Measurements from ENCODE around the gene ADAM29.

The ADAM29 gene

DNA sequence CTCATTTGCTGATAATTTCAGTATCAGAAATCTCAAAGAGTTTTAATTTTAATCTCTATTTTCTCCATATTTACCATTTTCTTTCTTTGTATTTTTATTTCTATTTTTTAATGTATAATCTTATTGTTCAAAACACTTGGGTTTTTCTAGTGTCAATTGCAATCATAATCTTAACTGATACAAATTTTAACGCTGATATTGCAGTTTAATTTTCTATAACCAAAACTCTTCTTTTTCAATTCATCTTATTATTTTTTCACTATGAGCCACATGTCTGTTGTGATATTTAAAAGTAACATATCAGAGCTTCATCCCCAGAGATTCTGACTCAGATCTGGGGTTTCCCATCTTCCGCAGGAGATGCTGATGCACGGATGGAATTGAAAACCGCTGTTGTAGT is 16.2 kb downstream of the ADAM29 start:
- Histone ChIP-seq H3K4me2 (ENCODE audit: low read depth, low read length, poor library complexity, severe bottlenecking) (peak overlapping the region; percentile 72), H3K4me3 (ENCODE audit: insufficient read depth, low read length, poor library complexity, severe bottlenecking) (no peak overlapping the region), H3K9me3 (ENCODE audit: insufficient read depth, low read length) (peaks cover 7% of the 10 kb centered on the region; the same call in 1 of the 2 replicates), H3K27ac (ENCODE audit: low read depth, low read length) (peak overlapping the region; percentile 100), H3F3A (ENCODE audit: insufficient read depth) (peaks cover 39% of the 10 kb centered on the region), H2AFZ (ENCODE audit: low read depth, low read length, severe bottlenecking) (no peak overlapping the region), H3K79me2 (ENCODE audit: insufficient read depth, low read length) (no peaks in the 10 kb centered on the region), H3K36me3 (ENCODE audit: low read length) (no peaks in the 10 kb centered on the region; the same call in 1 of the 2 replicates), H3K27me3 (ENCODE audit: low read length) (no peaks in the 10 kb centered on the region), H4K20me1 (ENCODE audit: low read depth, low read length) (no peaks in the 10 kb centered on the region), H3K9me2 (replicated peaks; ENCODE audit: insufficient read depth, low read length) (no peaks in the 10 kb centered on the region), H3K9ac (ENCODE audit: low read length) (peak overlapping the region; percentile 58)
- TF ChIP-seq EZH2phosphoT487 (conservative IDR thresholded peaks at IDR 0.05; ENCODE audit: low read length) (no peak), CTCF (IDR thresholded peaks at IDR 0.05; ENCODE audit: insufficient read depth, low read length, poor library complexity, severe bottlenecking) (no peak)

GRCh38 chr4:174935607-174936006 is 17.4 kb downstream of the ADAM29 start:
- Histone ChIP-seq H3K9me2 (replicated peaks; ENCODE audit: insufficient read depth, low read length) (no peaks in the 10 kb centered on the region), H3K27me3 (ENCODE audit: low read length) (no peaks in the 10 kb centered on the region), H3F3A (ENCODE audit: insufficient read depth) (peaks cover 40% of the 10 kb centered on the region), H3K36me3 (ENCODE audit: low read length) (no peaks in the 10 kb centered on the region; the same call in 1 of the 2 replicates), H3K4me2 (ENCODE audit: low read depth, low read length, poor library complexity, severe bottlenecking) (peak overlapping the region; percentile 72), H3K9ac (ENCODE audit: low read length) (peak overlapping the region; percentile 58), H4K20me1 (ENCODE audit: low read depth, low read length) (no peaks in the 10 kb centered on the region), H3K27ac (ENCODE audit: low read depth, low read length) (peak overlapping the region; percentile 100), H3K4me3 (ENCODE audit: insufficient read depth, low read length, poor library complexity, severe bottlenecking) (peak overlapping the region; percentile 36), H3K9me3 (ENCODE audit: insufficient read depth, low read length) (peaks cover 7% of the 10 kb centered on the region; the same call in 1 of the 2 replicates), H2AFZ (ENCODE audit: low read depth, low read length, severe bottlenecking) (no peak overlapping the region), H3K79me2 (ENCODE audit: insufficient read depth, low read length) (no peaks in the 10 kb centered on the region)
- TF ChIP-seq CTCF (IDR thresholded peaks at IDR 0.05; ENCODE audit: insufficient read depth, low read length, poor library complexity, severe bottlenecking) (no peak), EZH2phosphoT487 (conservative IDR thresholded peaks at IDR 0.05; ENCODE audit: low read length) (no peak)

DNA sequence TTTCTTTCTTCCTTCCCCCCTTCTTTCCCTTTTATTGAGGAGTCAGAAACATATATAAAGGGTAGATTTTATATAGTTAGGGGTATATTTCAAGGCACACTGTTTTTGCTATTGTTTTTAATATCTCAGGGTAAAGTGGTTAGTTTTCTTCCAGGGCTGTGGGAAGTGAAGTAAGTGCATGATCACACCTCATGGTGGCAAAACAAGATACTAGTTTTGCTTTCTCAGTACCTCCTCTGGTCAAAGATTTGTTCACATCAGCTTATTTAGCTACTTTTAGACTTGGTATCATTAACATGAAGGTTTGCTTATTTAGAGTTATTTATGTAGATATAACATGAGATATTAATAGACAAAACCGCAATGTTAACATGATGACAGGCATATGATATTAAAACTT is 21.8 kb downstream of the ADAM29 start:
- peak overlapping the region; percentile 100 for H3K27ac ChIP-seq (ENCODE audit: low read depth, low read length)
- H3K4me3 ChIP-seq (ENCODE audit: insufficient read depth, low read length, poor library complexity, severe bottlenecking) = no peak overlapping the region
- H3K9me3 ChIP-seq (ENCODE audit: insufficient read depth, low read length) = peaks cover 15% of the 10 kb centered on the region; the same call in 1 of the 2 replicates
- H3K27me3 ChIP-seq (ENCODE audit: low read length) = no peaks in the 10 kb centered on the region
- peaks cover 36% of the 10 kb centered on the region for H3F3A ChIP-seq (ENCODE audit: insufficient read depth)
- H3K9me2 ChIP-seq (replicated peaks; ENCODE audit: insufficient read depth, low read length) = no peaks in the 10 kb centered on the region
- no peak for TF ChIP-seq CTCF (IDR thresholded peaks at IDR 0.05; ENCODE audit: insufficient read depth, low read length, poor library complexity, severe bottlenecking)
- TF ChIP-seq EZH2phosphoT487 (conservative IDR thresholded peaks at IDR 0.05; ENCODE audit: low read length) = no peak
- H3K36me3 ChIP-seq (ENCODE audit: low read length) = 0 out of 2 replicates have a peak, but pooled peaks cover 6% of the 10 kb centered on the region
- H2AFZ ChIP-seq (ENCODE audit: low read depth, low read length, severe bottlenecking) = no peak overlapping the region
- peak overlapping the region; percentile 72 for H3K4me2 ChIP-seq (ENCODE audit: low read depth, low read length, poor library complexity, severe bottlenecking)
- H4K20me1 ChIP-seq (ENCODE audit: low read depth, low read length) = no peaks in the 10 kb centered on the region
- H3K9ac ChIP-seq (ENCODE audit: low read length) = peak overlapping the region; percentile 43
- no peaks in the 10 kb centered on the region for H3K79me2 ChIP-seq (ENCODE audit: insufficient read depth, low read length)
